Endothelial cell of umbilical vein (primary cell): ENCODE measurements around the gene S100A7. TPM values are rescaled to one million over a fixed set of nuclear protein-coding genes. Genes with fewer than 3 reads are reported as not detected.
"Not testable (repeated sequence)": the region's sequence is repeated elsewhere in the genome, so short reads cannot be mapped to it uniquely, and the experiment has no call there.

Experiments
- BruUV-seq: library from RNA; stranded (reverse); fragments of 400-500 nt; replicated peaks from 2 replicates; lab custom pipeline; 2021; lab: Mats Ljungman, UMichigan
- CTCF ChIA-PET: fragments of 300-600, 350-600 bp; sonication (Branson Sonifier 250); formaldehyde crosslinking; loops from one replicate; lab custom pipeline; 2021; ENCODE audit warnings: antibody characterized with exemption, inconsistent platforms; lab: Charles Lee
- POLR2A ChIA-PET: fragments of 300-600, 350-600 bp; sonication (Branson Sonifier 250); formaldehyde crosslinking; loops from one replicate; lab custom pipeline; 2021; ENCODE audit warnings: antibody characterized with exemption, inconsistent platforms; lab: Charles Lee
- DNase-seq: peaks from one replicate; pipeline ENCODE4 v3.0.0-alpha.2; 2011; ENCODE audit warnings: low read depth, low spot score
- FAIRE-seq: peaks from 2 replicates; lab custom pipeline; 2011; peaks lifted over from hg19 to GRCh38; lab: Jason Lieb, UNC
- H2AFZ ChIP-seq: 2 replicates; pipeline ENCODE4 v1.6.0; 2012; ENCODE audit warnings: low read depth, low read length, control low read depth, inconsistent platforms
- H3K27ac ChIP-seq: 2 replicates; pipeline ENCODE4 v1.5.1; 2011; ENCODE audit warnings: low read depth, mild to moderate bottlenecking, control low read depth, low read length, moderate library complexity; ENCODE audit not compliant: insufficient read depth
- H3K27me3 ChIP-seq, 2 experiments: 2 replicates each; pipeline versions ENCODE4 v1.6.0 to v1.6.1; 2011; ENCODE audit warnings: low read length in 2 of 2, mixed read lengths in 1 of 2; ENCODE audit not compliant: control insufficient read depth in 2 of 2, insufficient read depth in 2 of 2
- H3K36me3 ChIP-seq, 2 experiments: 2 replicates in 1 of 2; 3 replicates in 1 of 2; pipeline ENCODE4 v1.5.1; 2011; ENCODE audit warnings: low read length in 2 of 2, mild to moderate bottlenecking in 1 of 2, moderate library complexity in 1 of 2; ENCODE audit not compliant: control insufficient read depth in 2 of 2, insufficient read depth in 2 of 2; ENCODE audit errors: extremely low read depth in 1 of 2
- H3K4me1 ChIP-seq: 3 replicates; pipeline ENCODE4 v1.5.1; 2011; ENCODE audit warnings: mild to moderate bottlenecking, low read length; ENCODE audit not compliant: control insufficient read depth, insufficient read depth; ENCODE audit errors: extremely low read depth
- H3K4me2 ChIP-seq: 2 replicates; pipeline ENCODE4 v1.6.1; 2011; ENCODE audit warnings: low read length, control low read depth, mixed read lengths; ENCODE audit not compliant: insufficient read depth
- H3K4me3 ChIP-seq, 3 experiments: fragments of 200-600 bp in 1 of 3; sonication (generic), shearing (Covaris generic) in 1 of 3; replicated peaks in 1 of 3; 2 replicates each; pipeline ENCODE4 v1.5.1; 2011 to 2016; ENCODE audit warnings: control low read depth in 3 of 3, low read length in 3 of 3, mild to moderate bottlenecking in 2 of 3, inconsistent platforms in 1 of 3, low read depth in 1 of 3, moderate library complexity in 1 of 3; ENCODE audit not compliant: insufficient read depth in 1 of 3
- H3K79me2 ChIP-seq: 2 replicates; pipeline ENCODE4 v1.6.0; 2012; ENCODE audit warnings: low read length, inconsistent platforms; ENCODE audit not compliant: control insufficient read depth, insufficient read depth
- H3K9ac ChIP-seq: replicated peaks from 2 replicates; pipeline ENCODE3; 2011; ENCODE audit warnings: low read length, control low read depth; ENCODE audit not compliant: insufficient read depth; ENCODE audit errors: extremely low read depth
- H3K9me1 ChIP-seq: replicated peaks from 3 replicates; pipeline ENCODE4 v1.6.0; 2011; ENCODE audit warnings: mild to moderate bottlenecking, low read length; ENCODE audit not compliant: control insufficient read depth, insufficient read depth; ENCODE audit errors: extremely low read depth
- H3K9me3 ChIP-seq: replicated peaks from 2 replicates; pipeline ENCODE4 v1.5.1; 2012; ENCODE audit warnings: low read length, inconsistent platforms; ENCODE audit not compliant: control insufficient read depth, insufficient read depth
- H4K20me1 ChIP-seq: replicated peaks from 2 replicates; pipeline ENCODE3; 2011; ENCODE audit warnings: mild to moderate bottlenecking, low read length; ENCODE audit not compliant: control insufficient read depth, insufficient read depth; ENCODE audit errors: extremely low read depth
- EZH2 ChIP-seq: IDR thresholded peaks from 2 replicates; pipeline ENCODE4 v1.6.1; 2012; ENCODE audit warnings: borderline replicate concordance, low read depth, mild to moderate bottlenecking, moderate library complexity, low read length, inconsistent platforms; ENCODE audit not compliant: severe bottlenecking
- FOS ChIP-seq: IDR thresholded peaks from 2 replicates; pipeline ENCODE4 v1.6.1; 2011; ENCODE audit warnings: mild to moderate bottlenecking, low read length, moderate library complexity, borderline replicate concordance; ENCODE audit not compliant: insufficient read depth
- GATA2 ChIP-seq: IDR thresholded peaks from 2 replicates; pipeline ENCODE4 v1.7.0; 2011; ENCODE audit warnings: low read depth, mild to moderate bottlenecking, moderate library complexity, mixed read lengths, low read length; ENCODE audit not compliant: insufficient read length, insufficient read depth
- JUN ChIP-seq: IDR thresholded peaks from 2 replicates; pipeline ENCODE4 v1.6.1; 2011; ENCODE audit warnings: borderline replicate concordance, low read depth; ENCODE audit not compliant: insufficient read length, insufficient read depth
- MYC ChIP-seq: IDR thresholded peaks from one replicate; pipeline ENCODE4 v1.6.1; 2011; ENCODE audit warnings: mild to moderate bottlenecking, low read depth, low read length
- POLR2A ChIP-seq: IDR thresholded peaks from 2 replicates; pipeline ENCODE4 v1.6.1; 2012; ENCODE audit warnings: low read depth, mild to moderate bottlenecking, control low read depth, low read length
- POLR2AphosphoS5 ChIP-seq: IDR thresholded peaks from 2 replicates; pipeline ENCODE4 v1.6.1; 2012; ENCODE audit warnings: low read depth, mild to moderate bottlenecking, control low read depth, low read length, moderate library complexity; ENCODE audit not compliant: insufficient read depth
- dilution Hi-C: fragments of 300-500 bp; cut with MboI; formaldehyde crosslinking; loops from one replicate; pipeline ENCODE4 v1.15.0; 2019; ENCODE audit warnings: low sequenced_read_pairs; ENCODE audit not compliant: extremely low pct_ligation_motif_present
- intact Hi-C: fragments of 100-400 bp; cut with micrococcal nuclease; formaldehyde crosslinking; loops from one replicate; pipeline ENCODE4 v1.10.0; 2022
- polyA plus RNA-seq, 4 experiments: library from polyadenylated mRNA; depleted of rRNA in 3 of 4; stranded (reverse) in 3 of 4; unstranded in 1 of 4; fragments of >200 nt; gene quantifications; 2 replicates each; pipeline versions ENCODE4 v1.2.1 to v1.2.3, GENCODE V29; 2011 to 2012; ENCODE audit warnings: missing spikeins in 1 of 4
- total RNA-seq: library from RNA; stranded (reverse); gene quantifications from 2 replicates; pipeline ENCODE4 v1.2.3, GENCODE V29; 2021
- TF ChIP-seq, protein P1 (sequence below): IDR thresholded peaks from 2 replicates; pipeline ENCODE4 v1.6.1; 2011; ENCODE audit not compliant: insufficient read depth, insufficient read length
- TF ChIP-seq, protein P2 (sequence below), 2 donors: IDR thresholded peaks; 1 replicate in 1 of 2; 2 replicates in 1 of 2; pipeline ENCODE4 v1.5.1; 2011; ENCODE audit warnings: low read length in 2 of 2, mild to moderate bottlenecking in 2 of 2, moderate library complexity in 2 of 2, control low read depth in 1 of 2, inconsistent platforms in 1 of 2, low read depth in 1 of 2; ENCODE audit not compliant: insufficient read depth in 1 of 2; ENCODE audit errors: extremely low read depth in 1 of 2

S100A7 gene
- total and polyA plus RNA-seq, 2 donors (not counting 3 experiments of a cell fraction or from before 2014, with no cell fraction given): not detected

DNA sequence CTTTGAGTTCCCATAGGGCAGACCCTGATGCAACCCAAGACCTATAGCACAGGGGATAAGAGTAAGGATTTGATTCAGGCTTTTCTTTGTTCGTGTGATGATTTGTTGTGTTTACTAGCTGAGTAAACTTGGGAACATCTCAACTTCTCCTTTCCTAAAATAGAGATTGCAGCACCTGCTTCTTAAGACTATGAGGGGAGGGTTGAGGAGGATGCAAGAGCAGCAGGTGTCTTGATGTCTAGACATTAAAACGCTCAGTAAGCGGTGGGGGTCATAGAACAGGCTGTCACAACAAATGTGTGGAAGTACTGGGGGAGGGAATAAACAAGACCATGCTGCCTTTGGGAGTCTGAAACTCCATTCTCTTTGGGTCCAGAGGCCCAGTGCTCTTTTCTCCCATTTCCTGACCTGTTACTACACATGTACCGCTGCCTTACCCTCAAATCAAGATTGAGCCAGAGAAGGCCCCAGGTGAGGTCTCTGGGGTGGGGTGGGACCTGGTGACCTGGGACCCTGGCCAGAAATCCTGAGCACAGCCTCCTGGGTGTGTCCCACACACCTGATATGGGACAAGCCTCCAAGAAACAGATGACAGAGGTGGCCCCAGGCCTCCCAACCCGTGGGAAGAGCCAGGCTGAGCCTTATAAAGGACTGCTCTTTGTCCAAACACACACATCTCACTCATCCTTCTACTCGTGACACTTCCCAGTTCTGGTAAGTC is 44.4 kb downstream of the S100A7 start, which contains the start of gene S100A7A:
S100A7A (plus strand) TSS at position 671 of the 721 bp plus-strand sequence. CDS start 1,563 bp downstream, outside the sequence.
- FAIRE-seq (no peak), DNase-seq (no peak)
- Histone ChIP-seq H3K4me1 (no peaks in the 10 kb centered on the region), H3K9me1 (no peaks in the 10 kb centered on the region), H3K9me3 (no peaks in the 10 kb centered on the region), H3K9ac (no peak within 1 kb of the TSS), H3K4me2 (no peak within 1 kb of the TSS), H3K27ac (no peak within 1 kb of the TSS), H3K79me2 (no peaks in the 10 kb centered on the region), H3K27me3 (no peaks in the 10 kb centered on the region), H2AFZ (no peak within 1 kb of the TSS), H3K36me3 (no peaks in the 10 kb centered on the region), H3K4me3 (no peak within 1 kb of the TSS), H4K20me1 (no peaks in the 10 kb centered on the region)
- dilution Hi-C loops: no loop called here
- ChIA-PET CTCF (no interaction called here), POLR2A (no interaction called here)
- TF ChIP-seq, protein P1, sequence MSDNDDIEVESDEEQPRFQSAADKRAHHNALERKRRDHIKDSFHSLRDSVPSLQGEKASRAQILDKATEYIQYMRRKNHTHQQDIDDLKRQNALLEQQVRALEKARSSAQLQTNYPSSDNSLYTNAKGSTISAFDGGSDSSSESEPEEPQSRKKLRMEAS: no peak
- TF ChIP-seq POLR2A (no peak), FOS (no peak), GATA2 (no peak), JUN (no peak), MYC (no peak), EZH2 (no peak), POLR2AphosphoS5 (no peak)
- TF ChIP-seq, protein P2, sequence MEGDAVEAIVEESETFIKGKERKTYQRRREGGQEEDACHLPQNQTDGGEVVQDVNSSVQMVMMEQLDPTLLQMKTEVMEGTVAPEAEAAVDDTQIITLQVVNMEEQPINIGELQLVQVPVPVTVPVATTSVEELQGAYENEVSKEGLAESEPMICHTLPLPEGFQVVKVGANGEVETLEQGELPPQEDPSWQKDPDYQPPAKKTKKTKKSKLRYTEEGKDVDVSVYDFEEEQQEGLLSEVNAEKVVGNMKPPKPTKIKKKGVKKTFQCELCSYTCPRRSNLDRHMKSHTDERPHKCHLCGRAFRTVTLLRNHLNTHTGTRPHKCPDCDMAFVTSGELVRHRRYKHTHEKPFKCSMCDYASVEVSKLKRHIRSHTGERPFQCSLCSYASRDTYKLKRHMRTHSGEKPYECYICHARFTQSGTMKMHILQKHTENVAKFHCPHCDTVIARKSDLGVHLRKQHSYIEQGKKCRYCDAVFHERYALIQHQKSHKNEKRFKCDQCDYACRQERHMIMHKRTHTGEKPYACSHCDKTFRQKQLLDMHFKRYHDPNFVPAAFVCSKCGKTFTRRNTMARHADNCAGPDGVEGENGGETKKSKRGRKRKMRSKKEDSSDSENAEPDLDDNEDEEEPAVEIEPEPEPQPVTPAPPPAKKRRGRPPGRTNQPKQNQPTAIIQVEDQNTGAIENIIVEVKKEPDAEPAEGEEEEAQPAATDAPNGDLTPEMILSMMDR (IDR thresholded peaks at IDR 0.05; ENCODE audit: extremely low read depth in 1 of 2, insufficient read depth in 1 of 2, low read depth in 1 of 2, low read length in 2 of 2): no peak
- BruUV-seq: no TSS peak
- intact Hi-C loops: no loop called here

DNA sequence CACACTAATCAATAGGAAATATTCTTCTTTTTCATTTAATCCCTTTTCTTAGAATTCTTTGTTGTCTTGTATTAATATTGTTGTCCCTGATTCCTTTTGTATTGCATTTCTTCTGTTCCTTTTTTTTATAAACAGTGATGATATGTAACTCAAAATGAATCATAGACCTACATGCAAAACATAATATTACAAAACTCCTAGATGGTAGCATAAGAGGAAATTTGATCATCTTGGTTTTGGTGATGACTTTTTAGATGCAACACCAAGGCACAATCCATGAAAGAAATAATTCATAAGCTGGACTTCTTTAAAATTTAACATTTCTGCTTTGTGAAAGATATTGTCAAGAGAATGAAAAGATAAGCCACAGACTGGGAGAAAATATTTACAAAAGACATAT is 46.5 kb downstream of the S100A7 start:
- DNase-seq, FAIRE-seq, H3K9me1 ChIP-seq, H3K27me3 ChIP-seq, H2AFZ ChIP-seq, H3K79me2 ChIP-seq, H3K4me1 ChIP-seq, H3K27ac ChIP-seq, H3K4me2 ChIP-seq, H3K9ac ChIP-seq, H3K9me3 ChIP-seq, H4K20me1 ChIP-seq, dilution Hi-C loops, POLR2A ChIA-PET, H3K36me3 ChIP-seq, H3K4me3 ChIP-seq, intact Hi-C loops, BruUV-seq: not testable (repeated sequence)
- CTCF ChIA-PET: interaction anchor here (1.2 kb wide), 1 partner anchor 8 kb away, joined by 3 read pairs; no protein-coding TSS in a partner anchor
